Stimulated activated CD4-positive, alpha-beta T cell treated with anti-CD3 and anti-CD28 coated beads, Interleukin-2, amount 100 ng/mL, for 48 hours (primary cell): Measurements from ENCODE around the gene CBARP.

Source experiments
- DNase-seq, 2 donors: peaks; one replicate each; pipeline ENCODE4 v3.0.0-alpha.2; 2020

Gene CBARP

GRCh38 chr19:1238369-1239303, 831 bp upstream of the CBARP start:
- DNase-seq: no peak

DNA sequence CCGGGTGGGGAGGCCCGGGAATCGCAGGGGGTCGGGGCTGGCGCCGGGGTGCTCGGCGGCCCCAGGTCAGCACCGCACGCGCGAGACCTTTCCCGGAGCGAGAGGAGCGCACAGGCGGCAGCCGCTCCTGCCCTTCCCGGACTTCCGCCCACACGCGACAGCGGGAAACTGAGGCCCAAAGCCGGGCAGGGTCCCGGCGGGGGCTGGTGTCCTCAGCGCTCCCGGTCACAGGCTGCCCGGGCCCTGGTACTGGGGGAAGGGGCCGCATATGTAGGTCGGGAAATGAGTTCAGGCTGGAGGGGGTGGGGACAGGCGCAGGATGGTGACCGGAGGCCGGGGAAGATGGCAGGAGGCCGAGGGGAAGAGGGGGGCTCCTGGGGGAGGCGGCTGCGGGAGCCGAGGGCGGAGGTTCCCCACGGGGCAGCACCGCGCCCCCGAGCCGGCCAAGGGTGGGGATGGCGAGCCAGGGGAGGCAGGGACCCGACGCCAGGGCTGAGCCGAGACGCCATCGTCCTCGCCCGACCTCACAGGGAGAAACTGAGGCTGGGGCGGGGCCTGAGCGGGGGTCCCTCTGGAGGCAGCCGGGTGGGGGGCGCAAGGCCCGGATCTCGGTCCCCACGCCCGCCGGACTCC, 662 bp downstream of the CBARP start:
- no peak for DNase-seq

- no peak for DNase-seq
Measured at GRCh38 chr19:1236576-1236975, 1.2 kb downstream of the CBARP start.

- no peak for DNase-seq
Measured at GRCh38 chr19:1235625-1236538, 1.9 kb downstream of the CBARP start.

GRCh38 chr19:1234955-1235380, 2.8 kb downstream of the CBARP start:
- no peak for DNase-seq

- DNase-seq: no peak
Measured at GRCh38 chr19:1234051-1234954, 3.5 kb downstream of the CBARP start.

GRCh38 chr19:1233115-1233667, 4.6 kb downstream of the CBARP start:
- no peak for DNase-seq

- DNase-seq: no peak
Measured at GRCh38 chr19:1232652-1233072, 5.1 kb downstream of the CBARP start.

DNA sequence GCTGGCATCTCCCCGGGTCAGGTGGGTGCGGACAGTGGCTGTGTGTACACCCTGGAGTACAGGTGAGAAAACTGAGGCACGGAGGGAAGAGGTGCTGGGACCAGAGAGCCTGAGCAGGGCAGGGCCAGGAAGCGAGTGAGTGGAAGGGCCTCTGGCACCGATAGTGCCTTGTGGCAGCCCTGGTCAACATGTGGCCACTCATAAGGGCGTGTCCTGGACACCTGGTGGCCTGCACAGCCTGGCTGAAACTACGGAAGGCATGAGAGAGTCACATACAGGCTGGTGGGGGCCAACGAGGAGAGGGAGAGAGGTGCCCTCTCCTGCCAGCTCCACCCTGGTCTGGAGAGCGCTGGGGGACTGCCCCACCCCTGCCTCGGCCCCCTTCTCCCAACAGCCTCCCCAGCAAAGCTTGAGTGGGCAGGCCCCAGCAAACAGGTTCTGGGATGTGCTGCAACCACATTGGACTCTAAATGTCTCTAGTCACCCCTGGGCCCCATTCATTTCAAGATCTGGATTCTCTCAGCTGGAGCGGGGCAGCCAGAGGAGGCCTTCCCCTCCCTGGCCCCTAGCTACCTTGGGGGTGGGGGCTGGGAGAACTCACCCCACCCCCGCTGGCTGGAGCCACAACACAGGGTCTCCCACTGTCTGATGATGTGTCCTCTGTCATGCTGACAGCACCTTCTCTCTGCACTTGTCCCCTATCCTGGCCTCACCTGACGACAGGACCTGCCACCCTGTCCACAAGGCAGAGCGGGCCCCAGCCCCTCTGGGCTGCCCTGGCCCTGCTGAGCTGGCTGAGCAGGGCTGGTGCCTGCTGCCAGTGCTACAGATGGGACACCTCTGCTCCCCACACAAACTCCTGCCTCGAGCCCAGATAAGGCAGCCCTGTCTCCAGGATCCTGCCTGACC, 5.8 kb downstream of the CBARP start:
- no peak for DNase-seq

GRCh38 chr19:1230783-1231489, 6.9 kb downstream of the CBARP start:
- DNase-seq: no peak

DNA sequence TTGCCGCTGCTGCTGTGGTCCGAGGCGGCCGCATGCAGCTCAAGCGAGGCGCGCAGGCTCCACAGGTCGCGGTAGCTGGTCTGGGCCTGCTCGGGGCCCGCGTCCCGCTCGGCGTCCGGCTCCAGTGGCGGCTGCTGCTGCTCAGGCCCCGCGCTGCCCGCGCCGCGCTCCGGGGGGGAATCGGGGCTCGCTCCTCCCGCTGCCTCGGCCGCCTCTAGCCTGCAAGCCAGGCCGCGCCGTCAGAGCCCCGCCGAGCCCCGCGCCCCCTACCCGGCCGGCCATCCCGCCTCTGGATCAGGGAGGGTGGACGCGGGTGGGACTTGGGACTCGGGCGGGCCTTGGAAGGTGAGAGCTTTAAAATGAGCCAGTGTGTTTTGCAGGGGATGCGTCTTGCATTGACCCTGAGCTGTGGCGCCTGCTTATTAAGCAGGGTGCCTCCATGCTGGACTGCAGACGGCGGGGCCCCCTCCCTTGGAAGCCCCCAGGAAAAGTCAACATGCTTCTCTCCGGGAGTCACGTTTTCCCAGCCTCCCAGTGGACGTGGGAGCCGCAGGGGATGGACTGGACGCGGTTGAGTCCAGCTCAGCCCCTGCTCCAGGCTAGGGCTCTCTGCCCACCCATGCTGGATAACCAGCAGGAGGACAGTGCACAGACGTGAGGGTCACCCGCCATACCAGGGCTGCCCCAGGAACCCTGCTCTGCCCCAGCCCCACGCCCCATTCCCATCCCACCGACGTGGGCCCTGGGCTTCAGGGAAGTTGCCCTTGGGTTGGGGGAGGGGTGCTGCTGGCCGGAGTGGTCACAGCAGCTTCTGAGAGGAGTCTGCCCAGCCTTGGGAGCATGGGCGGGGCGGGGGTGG, 7.7 kb downstream of the CBARP start:
- DNase-seq: no peak

DNA sequence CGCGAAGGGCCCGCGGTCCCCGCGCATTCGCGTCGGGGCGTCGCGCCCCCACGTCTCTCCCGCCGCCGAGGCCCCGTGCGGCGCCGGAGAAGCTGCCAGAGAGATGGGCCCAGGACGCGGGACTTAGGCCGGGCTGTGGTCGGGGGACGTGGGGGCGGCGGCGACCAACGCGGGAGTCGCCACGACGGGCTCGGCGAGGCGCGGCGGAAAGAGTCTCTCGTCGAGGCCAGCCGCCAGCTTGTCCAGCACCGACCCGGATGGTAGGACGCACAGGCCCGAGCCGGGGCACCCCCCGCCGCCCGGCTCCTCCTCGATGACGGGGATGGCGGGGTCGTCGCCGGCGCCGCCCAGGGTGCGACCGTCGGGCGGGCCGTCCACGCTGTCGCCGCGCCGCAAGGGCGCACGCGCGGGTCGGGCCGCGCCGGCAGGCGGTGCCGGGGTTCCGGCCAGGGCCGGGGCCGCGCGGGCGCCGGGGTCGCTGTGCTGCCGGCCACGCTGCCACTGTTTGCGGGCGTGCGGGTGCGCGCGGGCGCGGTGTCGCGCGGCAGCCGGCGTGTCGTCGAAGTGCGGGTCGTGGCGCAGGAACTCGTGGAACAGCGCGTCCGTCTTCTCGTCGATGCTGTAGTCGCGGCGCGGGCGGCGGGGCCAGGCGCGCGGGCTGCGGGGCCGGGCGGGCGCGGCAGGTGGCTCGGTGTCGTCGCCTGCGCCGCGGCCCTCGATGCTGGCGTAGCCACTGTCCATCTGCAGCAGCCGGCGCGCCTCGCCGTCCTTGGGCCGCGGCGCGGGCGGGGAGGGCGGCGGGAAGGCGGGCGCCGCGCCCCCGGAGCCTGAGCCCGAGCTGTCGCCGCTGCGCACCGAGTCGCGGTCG, 8.5 kb downstream of the CBARP start:
- DNase-seq: no peak

DNA sequence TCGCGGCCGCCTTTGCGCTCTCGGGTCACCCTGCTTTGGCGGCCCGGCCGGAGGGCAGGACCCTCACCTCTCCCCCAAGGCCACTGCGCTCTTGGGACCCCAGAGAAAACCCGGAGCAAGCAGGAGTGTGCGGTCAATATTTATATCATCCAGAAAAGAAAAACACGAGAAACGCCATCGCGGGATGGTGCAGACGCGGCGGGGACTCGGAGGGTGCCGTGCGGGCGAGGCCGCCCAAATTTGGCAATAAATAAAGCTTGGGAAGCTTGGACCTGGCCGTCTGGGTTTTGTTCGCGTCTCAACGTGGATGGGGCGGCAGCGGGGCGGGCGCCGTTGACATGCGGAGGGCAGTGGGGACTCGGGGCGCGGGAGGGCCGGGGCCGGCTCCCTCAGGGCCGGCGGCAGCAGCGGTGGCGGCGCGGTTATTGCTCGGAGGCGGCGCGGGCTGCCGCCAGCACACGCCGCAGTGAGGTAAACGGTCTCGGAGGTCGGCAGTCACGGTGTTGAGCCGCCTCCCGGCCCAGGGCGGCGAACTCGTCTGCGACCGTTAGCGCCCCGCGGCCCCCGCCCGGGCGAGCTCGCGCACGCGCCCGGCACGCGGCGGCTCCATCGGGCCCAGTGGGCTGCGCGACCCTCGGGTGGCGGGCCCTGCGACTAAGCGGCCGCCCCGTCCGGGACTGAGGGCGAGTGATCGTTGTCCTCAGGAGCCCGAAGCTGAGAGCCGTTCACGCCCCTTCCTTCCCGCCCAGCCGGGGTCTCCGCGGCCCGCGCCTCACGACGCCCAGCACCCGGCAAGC, 9.4 kb downstream of the CBARP start:
- DNase-seq: no peak

GRCh38 chr19:1227304-1228054, 10.3 kb downstream of the CBARP start:
- no peak for DNase-seq

- no peak for DNase-seq
Measured at GRCh38 chr19:1226522-1227303, 11.1 kb downstream of the CBARP start.

- DNase-seq: no peak
Measured at GRCh38 chr19:1226227-1226518, 11.6 kb downstream of the CBARP start.
